ENCODE results near the gene ENOX1.

- TF ChIP-seq ZBTB1 (tag by site-specific recombination; IDR thresholded peaks at IDR 0.05) (no peak), ZNF274 (IDR thresholded peaks at IDR 0.05; ENCODE audit: low read length) (no peak), ZNF274 (tag by site-specific recombination; IDR thresholded peaks at IDR 0.05; ENCODE audit: borderline replicate concordance) (no peak), CTCF (tag by site-specific recombination; IDR thresholded peaks at IDR 0.05) (no peak), ZNF362 (tag by site-specific recombination; IDR thresholded peaks at IDR 0.05) (no peak), ZNF501 (tag by site-specific recombination; IDR thresholded peaks at IDR 0.05) (no peak), ZBTB11 (tag by site-specific recombination; conservative IDR thresholded peaks at IDR 0.05; ENCODE audit: low read depth) (no peak)
Observed at GRCh38 chr13:43326100-43326499, 460.7 kb downstream of the ENOX1 start.

Data from HEK293 (cell line).